Smooth muscle cell (in vitro differentiated cells): ENCODE results near the gene FCN3. TPM values are rescaled to one million over a fixed set of nuclear protein-coding genes. Genes with fewer than 3 reads are reported as not detected.

ENCODE experiments used
- DNase-seq: peaks from one replicate; lab custom pipeline; 2025; ENCODE audit not compliant: unreplicated experiment; lab: John Stamatoyannopoulos, UW
- H2AFZ ChIP-seq: fragments of 200-600 bp; sonication (generic); 2 replicates; pipeline ENCODE4 v1.6.0; 2016; ENCODE audit warnings: antibody characterized with exemption, low read depth, mild to moderate bottlenecking
- H3F3A ChIP-seq: fragments of 200-600 bp; sonication (generic); 2 replicates; pipeline ENCODE4 v1.6.0; 2017; ENCODE audit warnings: antibody characterized with exemption, low read depth
- H3K27ac ChIP-seq: fragments of 200-600 bp; sonication (generic); 2 replicates; pipeline ENCODE4 v1.5.1; 2016; ENCODE audit warnings: low read depth, mild to moderate bottlenecking
- H3K27me3 ChIP-seq: fragments of 200-600 bp; sonication (generic); 2 replicates; pipeline ENCODE4 v1.6.1; 2016; ENCODE audit warnings: low read depth, mild to moderate bottlenecking
- H3K36me3 ChIP-seq: fragments of 200-600 bp; sonication (generic); 2 replicates; pipeline ENCODE4 v1.5.1; 2016; ENCODE audit warnings: low read depth
- H3K4me1 ChIP-seq: fragments of 200-600 bp; sonication (generic); 2 replicates; pipeline ENCODE4 v1.5.1; 2016; ENCODE audit warnings: low read depth
- H3K4me2 ChIP-seq: fragments of 200-600 bp; sonication (generic); 2 replicates; pipeline ENCODE4 v1.6.0; 2016; ENCODE audit warnings: mild to moderate bottlenecking
- H3K4me3 ChIP-seq: fragments of 200-600 bp; sonication (generic); 2 replicates; pipeline ENCODE4 v1.5.1; 2016; ENCODE audit warnings: mild to moderate bottlenecking
- H3K79me2 ChIP-seq: fragments of 200-600 bp; sonication (generic); 2 replicates; pipeline ENCODE4 v1.6.0; 2016; ENCODE audit warnings: low read depth, mild to moderate bottlenecking
- H3K9ac ChIP-seq: fragments of 200-600 bp; sonication (generic); 2 replicates; pipeline ENCODE4 v1.6.0; 2016; ENCODE audit warnings: low read depth
- H3K9me3 ChIP-seq: fragments of 200-600 bp; sonication (generic); replicated peaks from 2 replicates; pipeline ENCODE4 v1.5.1; 2016; ENCODE audit warnings: low read depth
- H4K20me1 ChIP-seq: fragments of 200-600 bp; sonication (generic); 2 replicates; pipeline ENCODE4 v1.6.0; 2016; ENCODE audit warnings: low read depth
- WGBS: methylation state at CpG from one replicate; pipeline ENCODE4 v1.1.7; 2016; ENCODE audit warnings: low lambda C conversion rate; 5-methylcytosine and 5-hydroxymethylcytosine counted together
- polyA plus RNA-seq: library from polyadenylated mRNA; unstranded; fragments of >200 nt; fragmentation: Nextera tagmentation; extraction: Ambion mirVana; gene quantifications from 2 replicates; pipeline ENCODE4 v1.2.1, GENCODE V29; 2016
- total RNA-seq: library from RNA; depleted of rRNA; stranded (reverse); fragments of >200 nt; gene quantifications from 2 replicates; pipeline ENCODE4 v1.2.3, GENCODE V29; 2014
- TF ChIP-seq, protein P1 (sequence below): fragments of 200-600 bp; sonication (generic); IDR thresholded peaks from 2 replicates; pipeline ENCODE4 v1.5.1; 2017; ENCODE audit warnings: borderline replicate concordance, mild to moderate bottlenecking, antibody characterized with exemption; ENCODE audit not compliant: insufficient read depth, poor library complexity, severe bottlenecking

FCN3 gene
- total and polyA plus RNA-seq, 2 experiments from 2014 or later = not detected

GRCh38 chr1:27417713-27418112, 43.1 kb upstream of the FCN3 start:
- Histone ChIP-seq H3K4me2 (peak overlapping the region; percentile 50), H3K27ac (peak overlapping the region; percentile 97), H3K36me3 (peaks cover 5% of the 10 kb centered on the region), H3K4me3 (no peak overlapping the region), H2AFZ (no peak overlapping the region), H4K20me1 (no peaks in the 10 kb centered on the region), H3K9ac (peak overlapping the region; percentile 8), H3K4me1 (peaks cover 20% of the 10 kb centered on the region), H3K79me2 (peaks cover 33% of the 10 kb centered on the region), H3K27me3 (no peaks in the 10 kb centered on the region), H3K9me3 (no peaks in the 10 kb centered on the region), H3F3A (peaks cover 16% of the 10 kb centered on the region)
- TF ChIP-seq, protein P1, sequence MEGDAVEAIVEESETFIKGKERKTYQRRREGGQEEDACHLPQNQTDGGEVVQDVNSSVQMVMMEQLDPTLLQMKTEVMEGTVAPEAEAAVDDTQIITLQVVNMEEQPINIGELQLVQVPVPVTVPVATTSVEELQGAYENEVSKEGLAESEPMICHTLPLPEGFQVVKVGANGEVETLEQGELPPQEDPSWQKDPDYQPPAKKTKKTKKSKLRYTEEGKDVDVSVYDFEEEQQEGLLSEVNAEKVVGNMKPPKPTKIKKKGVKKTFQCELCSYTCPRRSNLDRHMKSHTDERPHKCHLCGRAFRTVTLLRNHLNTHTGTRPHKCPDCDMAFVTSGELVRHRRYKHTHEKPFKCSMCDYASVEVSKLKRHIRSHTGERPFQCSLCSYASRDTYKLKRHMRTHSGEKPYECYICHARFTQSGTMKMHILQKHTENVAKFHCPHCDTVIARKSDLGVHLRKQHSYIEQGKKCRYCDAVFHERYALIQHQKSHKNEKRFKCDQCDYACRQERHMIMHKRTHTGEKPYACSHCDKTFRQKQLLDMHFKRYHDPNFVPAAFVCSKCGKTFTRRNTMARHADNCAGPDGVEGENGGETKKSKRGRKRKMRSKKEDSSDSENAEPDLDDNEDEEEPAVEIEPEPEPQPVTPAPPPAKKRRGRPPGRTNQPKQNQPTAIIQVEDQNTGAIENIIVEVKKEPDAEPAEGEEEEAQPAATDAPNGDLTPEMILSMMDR = no peak
- 96% methylated on average over 3 of the region's 3 CpGs for WGBS
- DNase-seq = no peak

- peaks cover 16% of the 10 kb centered on the region for H3F3A ChIP-seq
- no peaks in the 10 kb centered on the region for H3K27me3 ChIP-seq
- TF ChIP-seq, protein P1 = peak; percentile 56
- no peak overlapping the region for H2AFZ ChIP-seq
- peaks cover 24% of the 10 kb centered on the region for H3K79me2 ChIP-seq
- no peaks in the 10 kb centered on the region for H3K9me3 ChIP-seq
- H3K27ac ChIP-seq = no peak overlapping the region
- no peak overlapping the region for H3K9ac ChIP-seq
- no peak overlapping the region for H3K4me2 ChIP-seq
- WGBS = 90% methylated on average over 3 of the region's 3 CpGs
- DNase-seq = no peak
- H3K4me3 ChIP-seq = no peak overlapping the region
- H3K4me1 ChIP-seq = peaks cover 20% of the 10 kb centered on the region
- H3K36me3 ChIP-seq = peaks cover 12% of the 10 kb centered on the region
- H4K20me1 ChIP-seq = no peaks in the 10 kb centered on the region
Measured at GRCh38 chr1:27416387-27417111, 41.9 kb upstream of the FCN3 start.

DNA sequence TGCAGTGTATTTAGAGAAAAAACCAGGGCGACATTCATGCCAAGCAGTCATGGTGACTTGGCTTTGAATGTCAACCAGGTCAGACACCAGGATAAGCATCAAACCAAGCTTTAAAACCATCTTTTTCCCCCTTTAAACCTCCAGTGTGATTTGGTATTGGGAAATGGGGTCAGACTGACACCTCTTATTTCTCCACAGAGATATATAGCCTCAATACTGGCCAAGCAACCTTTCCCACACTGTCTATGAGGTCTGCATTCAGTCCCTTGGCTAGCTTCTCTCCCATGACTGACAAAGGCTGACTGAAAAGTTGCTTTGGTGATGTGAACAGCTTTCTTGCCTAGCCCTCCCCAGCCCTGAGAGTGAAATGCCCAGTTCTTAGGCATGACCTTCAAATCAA, 39.5 kb upstream of the FCN3 start:
- peaks cover 12% of the 10 kb centered on the region for H3K36me3 ChIP-seq
- 96% methylated on average over 1 of the region's 1 CpG for WGBS
- TF ChIP-seq, protein P1 = no peak

DNA sequence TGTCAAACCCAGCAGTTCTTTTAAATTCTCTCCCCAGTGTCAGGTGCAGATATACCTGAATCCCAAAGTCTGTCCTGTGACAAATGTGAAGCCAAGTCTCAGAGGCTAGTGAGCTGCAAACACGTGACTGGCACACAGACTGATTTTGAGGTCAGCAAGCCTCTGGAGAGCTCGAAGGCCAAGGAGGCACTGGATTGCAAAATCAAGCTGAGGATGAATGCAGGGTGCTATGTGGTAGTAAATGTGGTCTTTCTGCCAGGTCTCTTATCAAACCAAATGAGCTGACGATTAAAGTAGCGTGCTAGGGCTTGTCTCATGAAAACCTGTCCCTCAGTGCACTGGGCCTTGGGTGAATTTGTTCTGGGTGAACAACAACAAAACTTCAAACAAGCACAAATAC, 38.4 kb upstream of the FCN3 start:
- Histone ChIP-seq H3K4me1 (peaks cover 2% of the 10 kb centered on the region), H3F3A (no peaks in the 10 kb centered on the region), H3K36me3 (peaks cover 12% of the 10 kb centered on the region), H3K27me3 (no peaks in the 10 kb centered on the region), H3K9ac (no peak overlapping the region), H3K4me3 (no peak overlapping the region), H3K79me2 (peaks cover 6% of the 10 kb centered on the region), H3K9me3 (no peaks in the 10 kb centered on the region), H3K27ac (no peak overlapping the region), H2AFZ (no peak overlapping the region), H4K20me1 (no peaks in the 10 kb centered on the region), H3K4me2 (no peak overlapping the region)
- DNase-seq = no peak
- 85% methylated on average over 4 of the region's 4 CpGs for WGBS
- TF ChIP-seq, protein P1 = no peak

More for the DNA sequence above, 39.5 kb upstream of the FCN3 start:
- Histone ChIP-seq H3K79me2 (peaks cover 6% of the 10 kb centered on the region), H3K4me2 (no peak overlapping the region), H3K9ac (no peak overlapping the region), H3F3A (peaks cover 5% of the 10 kb centered on the region), H3K4me3 (no peak overlapping the region), H3K27ac (no peak overlapping the region), H3K9me3 (no peaks in the 10 kb centered on the region), H2AFZ (no peak overlapping the region), H3K27me3 (no peaks in the 10 kb centered on the region), H4K20me1 (no peaks in the 10 kb centered on the region), H3K4me1 (peaks cover 12% of the 10 kb centered on the region)
- no peak for DNase-seq
